Caco-2 (cell line): ENCODE measurements around the gene OSBPL10. TPM values are rescaled to one million over a fixed set of nuclear protein-coding genes. Genes with fewer than 3 reads are reported as not detected.
"Not testable (repeated sequence)": the region's sequence is repeated elsewhere in the genome, so short reads cannot be mapped to it uniquely, and the experiment has no call there.

Source experiments
- BruUV-seq: library from RNA; stranded (reverse); fragments of 400-500 nt; replicated peaks from 2 replicates; lab custom pipeline; 2021; lab: Mats Ljungman, UMichigan
- CTCF ChIA-PET: fragments of 300-600 bp; sonication (Branson Sonifier 250); formaldehyde crosslinking; loops from one replicate; lab custom pipeline; 2022; ENCODE audit warnings: antibody characterized with exemption; lab: Charles Lee
- POLR2A ChIA-PET: fragments of 300-600 bp; sonication (Branson Sonifier 250); formaldehyde crosslinking; loops from one replicate; lab custom pipeline; 2022; ENCODE audit warnings: antibody characterized with exemption; lab: Charles Lee
- DNase-seq, 2 experiments: peaks; one replicate each; pipeline versions ENCODE4 v3.0.0 to v3.0.0-alpha.2; 2020 to 2022
- H3K27me3 ChIP-seq: replicated peaks from 2 replicates; pipeline ENCODE4 v1.6.0; 2011; ENCODE audit warnings: low read length; ENCODE audit not compliant: control insufficient read depth, insufficient read depth
- H3K36me3 ChIP-seq: 2 replicates; pipeline ENCODE4 v1.5.1; 2011; ENCODE audit warnings: low read length; ENCODE audit not compliant: control insufficient read depth, insufficient read depth
- H3K4me1 ChIP-seq: fragments of 250-450 bp; sonication (Bioruptor Pico); 2 replicates; pipeline ENCODE4 v1.5.1; 2020; ENCODE audit warnings: mild to moderate bottlenecking
- H3K4me3 ChIP-seq: 2 replicates; pipeline ENCODE4 v1.5.1; 2011; ENCODE audit warnings: low read depth, mild to moderate bottlenecking, control low read depth, low read length
- H3K9me3 ChIP-seq: fragments of 250-450 bp; sonication (Bioruptor Pico); 2 replicates; pipeline ENCODE4 v1.5.1; 2020; ENCODE audit warnings: mild to moderate bottlenecking, moderate library complexity
- H3K27ac Mint-ChIP-seq: one replicate; pipeline ENCODE4 v1.8.0; 2022; ENCODE audit warnings: mixed read lengths; ENCODE audit not compliant: unreplicated experiment
- H3K27me3 Mint-ChIP-seq: one replicate; pipeline ENCODE4 v1.8.0; 2022; ENCODE audit warnings: mixed read lengths; ENCODE audit not compliant: insufficient read depth, unreplicated experiment
- H3K36me3 Mint-ChIP-seq: one replicate; pipeline ENCODE4 v1.8.0; 2022; ENCODE audit warnings: mild to moderate bottlenecking, mixed read lengths; ENCODE audit not compliant: insufficient read depth, unreplicated experiment
- H3K4me1 Mint-ChIP-seq: one replicate; pipeline ENCODE4 v1.8.0; 2022; ENCODE audit warnings: low read depth, mixed read lengths; ENCODE audit not compliant: unreplicated experiment
- H3K4me3 Mint-ChIP-seq: one replicate; pipeline ENCODE4 v1.8.0; 2022; ENCODE audit warnings: mild to moderate bottlenecking, moderate library complexity, mixed read lengths; ENCODE audit not compliant: unreplicated experiment
- H3K9me3 Mint-ChIP-seq: one replicate; pipeline ENCODE4 v1.8.0; 2022; ENCODE audit warnings: mixed read lengths; ENCODE audit not compliant: unreplicated experiment
- intact Hi-C: fragments of 100-400 bp; cut with micrococcal nuclease; formaldehyde crosslinking; loops from one replicate; pipeline ENCODE4 v1.10.0; 2022; ENCODE audit not compliant: unreplicated experiment
- total RNA-seq: library from RNA; stranded (reverse); gene quantifications from 2 replicates; pipeline ENCODE4 v1.2.3, GENCODE V29; 2022
- TF ChIP-seq, protein P1 (sequence below), 2 experiments: fragments of 200-600 bp in 1 of 2; IDR thresholded peaks; 1 replicate in 1 of 2; 2 replicates in 1 of 2; pipeline versions ENCODE4 v1.5.1 to v1.8.0; 2011 to 2022; ENCODE audit warnings: antibody characterized with exemption in 1 of 2, control low read depth in 1 of 2, inconsistent platforms in 1 of 2, low read depth in 1 of 2, low read length in 1 of 2, mild to moderate bottlenecking in 1 of 2, moderate library complexity in 1 of 2; ENCODE audit not compliant: insufficient read depth in 1 of 2, severe bottlenecking in 1 of 2, unreplicated experiment in 1 of 2

Gene OSBPL10
- total RNA-seq, 1 experiment from 2014 or later = 71.2 TPM

DNA sequence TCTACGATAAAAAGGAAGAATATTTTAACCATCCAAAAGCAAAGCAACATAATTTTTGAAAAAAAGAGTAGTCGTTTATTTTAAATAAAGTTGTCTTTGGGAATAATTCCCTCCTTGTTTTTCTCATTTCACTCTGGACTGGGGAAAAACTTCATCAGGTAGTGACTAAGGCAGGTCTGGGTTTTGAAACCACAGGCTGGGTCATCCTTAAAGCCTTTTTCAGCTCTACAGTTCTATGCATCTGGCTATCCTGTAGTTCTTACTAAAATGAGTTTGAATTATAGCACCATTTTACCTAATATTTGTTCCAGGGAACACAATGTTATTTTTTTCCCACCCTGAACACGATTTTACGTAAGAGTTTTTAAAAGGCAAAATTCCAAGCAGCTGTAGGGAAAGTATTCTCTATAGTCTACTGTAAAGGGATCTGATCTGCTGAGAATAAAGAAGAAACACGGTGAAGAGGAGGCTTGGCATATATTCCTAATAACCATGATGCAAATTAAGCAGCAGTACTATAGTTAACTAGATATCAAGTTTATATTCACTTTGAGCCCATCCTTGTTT is 107.7 kb downstream of the OSBPL10 start:
- CTCF ChIA-PET = no interaction called here
- no peaks in the 10 kb centered on the region for H3K27me3 ChIP-seq
- no peak for DNase-seq
- H3K4me3 ChIP-seq = no peak overlapping the region
- no peaks in the 10 kb centered on the region for H3K9me3 Mint-ChIP-seq
- TF ChIP-seq, protein P1, sequence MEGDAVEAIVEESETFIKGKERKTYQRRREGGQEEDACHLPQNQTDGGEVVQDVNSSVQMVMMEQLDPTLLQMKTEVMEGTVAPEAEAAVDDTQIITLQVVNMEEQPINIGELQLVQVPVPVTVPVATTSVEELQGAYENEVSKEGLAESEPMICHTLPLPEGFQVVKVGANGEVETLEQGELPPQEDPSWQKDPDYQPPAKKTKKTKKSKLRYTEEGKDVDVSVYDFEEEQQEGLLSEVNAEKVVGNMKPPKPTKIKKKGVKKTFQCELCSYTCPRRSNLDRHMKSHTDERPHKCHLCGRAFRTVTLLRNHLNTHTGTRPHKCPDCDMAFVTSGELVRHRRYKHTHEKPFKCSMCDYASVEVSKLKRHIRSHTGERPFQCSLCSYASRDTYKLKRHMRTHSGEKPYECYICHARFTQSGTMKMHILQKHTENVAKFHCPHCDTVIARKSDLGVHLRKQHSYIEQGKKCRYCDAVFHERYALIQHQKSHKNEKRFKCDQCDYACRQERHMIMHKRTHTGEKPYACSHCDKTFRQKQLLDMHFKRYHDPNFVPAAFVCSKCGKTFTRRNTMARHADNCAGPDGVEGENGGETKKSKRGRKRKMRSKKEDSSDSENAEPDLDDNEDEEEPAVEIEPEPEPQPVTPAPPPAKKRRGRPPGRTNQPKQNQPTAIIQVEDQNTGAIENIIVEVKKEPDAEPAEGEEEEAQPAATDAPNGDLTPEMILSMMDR (IDR thresholded peaks at IDR 0.05; ENCODE audit: insufficient read depth in 1 of 2, low read depth in 1 of 2, low read length in 1 of 2, severe bottlenecking in 1 of 2, unreplicated experiment in 1 of 2) = no peak
- no peak overlapping the region for H3K4me3 Mint-ChIP-seq
- intact Hi-C loops = no loop called here
- H3K27ac Mint-ChIP-seq = no peak overlapping the region
- no peaks in the 10 kb centered on the region for H3K4me1 ChIP-seq
- no peaks in the 10 kb centered on the region for H3K9me3 ChIP-seq
- no TSS peak for BruUV-seq
- POLR2A ChIA-PET = no interaction called here
- H3K36me3 Mint-ChIP-seq = peaks cover 46% of the 10 kb centered on the region
- peaks cover 3% of the 10 kb centered on the region; the same call in 1 of the 2 replicates for H3K36me3 ChIP-seq
- H3K4me1 Mint-ChIP-seq = no peaks in the 10 kb centered on the region
- no peaks in the 10 kb centered on the region for H3K27me3 Mint-ChIP-seq

DNA sequence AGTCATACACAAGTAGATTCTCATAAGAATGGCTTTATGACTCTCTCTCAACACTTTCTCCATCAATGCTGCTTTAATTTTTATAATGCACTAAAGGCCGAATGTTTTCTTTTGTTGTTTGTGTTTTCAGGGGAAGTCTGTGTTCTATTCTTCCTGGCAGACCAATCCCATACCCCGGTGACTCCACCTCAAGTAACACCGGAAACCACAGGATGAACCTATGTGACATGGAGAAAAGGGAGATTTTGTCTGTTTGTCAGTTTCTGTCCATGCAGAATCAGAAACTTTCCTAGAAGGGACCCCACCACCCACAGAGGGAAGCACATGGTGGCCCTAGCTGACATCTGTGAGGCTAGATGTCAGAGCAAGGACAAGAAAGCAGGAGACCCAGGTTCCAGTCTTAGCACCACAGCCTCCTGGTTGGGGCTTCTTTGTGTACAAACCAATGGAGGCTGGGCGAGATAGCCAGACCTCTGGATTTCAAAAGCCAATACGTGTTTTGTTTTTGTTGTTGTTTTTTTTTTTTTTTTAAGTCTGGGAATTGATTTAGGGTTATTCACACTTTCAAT is 109.0 kb downstream of the OSBPL10 start:
- Mint-ChIP-seq H3K36me3 (peaks cover 47% of the 10 kb centered on the region), H3K27ac (no peak overlapping the region), H3K4me1 (no peaks in the 10 kb centered on the region), H3K27me3 (no peaks in the 10 kb centered on the region), H3K4me3 (no peak overlapping the region), H3K9me3 (no peaks in the 10 kb centered on the region)
- Histone ChIP-seq H3K4me3 (no peak overlapping the region), H3K27me3 (no peaks in the 10 kb centered on the region), H3K4me1 (no peaks in the 10 kb centered on the region), H3K9me3 (no peaks in the 10 kb centered on the region), H3K36me3 (peaks cover 3% of the 10 kb centered on the region; the same call in 1 of the 2 replicates)
- CTCF ChIA-PET = interaction anchor here (0.6 to 0.7 kb wide), 2 partner anchors 27 to 261 kb away, joined by 3 read pairs; no protein-coding TSS in a partner anchor
- POLR2A ChIA-PET = no interaction called here
- no TSS peak for BruUV-seq
- intact Hi-C loops = no loop called here
- TF ChIP-seq, protein P1 (IDR thresholded peaks at IDR 0.05; ENCODE audit: insufficient read depth in 1 of 2, low read depth in 1 of 2, low read length in 1 of 2, severe bottlenecking in 1 of 2, unreplicated experiment in 1 of 2) = no peak
- DNase-seq = no peak

DNA sequence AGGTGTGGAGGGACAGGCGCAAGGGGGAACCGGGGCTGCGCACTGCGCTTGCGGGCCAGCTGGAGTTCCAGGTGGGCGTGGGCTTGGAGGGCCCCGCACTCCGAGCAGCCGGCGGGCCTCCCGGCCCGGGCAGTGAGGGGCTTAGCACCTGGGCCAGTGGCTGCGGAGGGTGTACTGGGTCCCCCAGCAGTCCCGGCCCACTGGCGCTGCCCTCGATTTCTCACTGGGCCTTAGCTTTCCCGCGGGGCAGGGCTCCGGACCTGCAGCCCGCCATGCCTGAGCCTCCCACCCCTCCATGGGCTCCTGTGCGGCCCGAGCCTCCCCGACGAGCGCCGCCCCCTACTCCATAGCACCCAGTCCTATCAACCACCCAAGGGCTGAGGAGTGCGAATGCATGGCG is 111.0 kb downstream of the OSBPL10 start:
- H3K4me1 ChIP-seq, BruUV-seq, intact Hi-C loops, H3K27me3 Mint-ChIP-seq, H3K4me3 Mint-ChIP-seq, H3K9me3 Mint-ChIP-seq, CTCF ChIA-PET, H3K27ac Mint-ChIP-seq, H3K27me3 ChIP-seq, H3K36me3 ChIP-seq, POLR2A ChIA-PET, H3K9me3 ChIP-seq, H3K4me3 ChIP-seq, DNase-seq, H3K4me1 Mint-ChIP-seq: not testable (repeated sequence)
- peaks cover 45% of the 10 kb centered on the region for H3K36me3 Mint-ChIP-seq
